OCI-LY3 (cell line): ENCODE data around the gene IL21.

Experiments used
- CTCF ChIP-seq: fragments of 200-600, 300-600 bp; sonication (generic); IDR thresholded peaks from 2 replicates; pipeline ENCODE4 v1.5.1; 2014; ENCODE audit warnings: antibody characterized with exemption, low read length, low read depth
- EZH2phosphoT487 ChIP-seq: fragments of 200-600 bp; shearing (Covaris generic); IDR thresholded peaks from 2 replicates; pipeline ENCODE4 v1.6.1; 2018; ENCODE audit warnings: antibody characterized with exemption, mixed run types, low read depth

DNA sequence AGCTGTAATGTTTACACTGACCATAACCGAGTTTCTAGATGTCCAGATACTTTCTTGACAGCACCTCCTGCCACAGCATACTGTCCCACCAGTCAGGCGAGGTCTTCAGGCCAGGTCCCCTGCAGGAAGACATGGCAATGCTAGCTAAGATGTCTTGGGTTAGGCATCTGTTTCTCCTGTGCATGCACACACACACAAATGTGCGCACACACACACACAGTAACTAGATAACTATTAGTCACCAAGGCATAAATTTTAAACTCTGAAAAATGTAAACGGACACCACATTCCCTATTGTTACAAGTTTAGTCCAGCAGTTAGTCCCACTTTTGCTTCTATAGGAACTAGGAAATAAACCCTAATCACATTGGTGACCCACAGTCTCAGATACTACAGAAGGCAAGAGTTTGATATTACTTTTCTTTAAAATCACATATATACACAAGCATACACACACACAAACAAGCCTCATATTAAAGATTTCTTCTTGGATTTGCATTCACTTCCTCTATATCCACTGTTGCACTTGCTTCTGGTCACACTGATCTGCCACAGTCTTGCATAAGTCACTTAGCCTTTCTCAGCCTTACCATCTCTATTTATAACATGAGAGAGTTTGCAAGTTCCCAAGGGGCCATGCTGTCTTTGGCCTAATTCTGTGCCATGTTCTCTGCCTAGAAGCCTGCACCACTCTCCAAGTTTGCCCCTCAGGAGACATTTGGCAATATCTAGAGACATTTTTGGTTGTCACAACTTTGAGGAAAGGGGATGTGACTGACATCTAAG, 32.2 kb downstream of the IL21 start:
- no peak for TF ChIP-seq CTCF
- TF ChIP-seq EZH2phosphoT487, result no peak
